Adipocyte (in vitro differentiated cells): Measurements from ENCODE around the gene ATP8A1.

Experiments
- DNase-seq: peaks from one replicate; pipeline ENCODE4 v3.0.0-alpha.2; 2015; ENCODE audit warnings: low read depth
- H3K27me3 ChIP-seq: replicated peaks from 2 replicates; pipeline ENCODE4 v1.7.0; 2013; ENCODE audit warnings: mild to moderate bottlenecking, low read length, moderate library complexity; ENCODE audit not compliant: control insufficient read depth, insufficient read depth
- H3K36me3 ChIP-seq: 2 replicates; pipeline ENCODE4 v1.7.0; 2013; ENCODE audit warnings: low read length, mild to moderate bottlenecking, moderate library complexity; ENCODE audit not compliant: control insufficient read depth, insufficient read depth, severe bottlenecking
- H3K4me1 ChIP-seq: 2 replicates; pipeline ENCODE4 v1.7.0; 2013; ENCODE audit warnings: mild to moderate bottlenecking, low read length, moderate library complexity; ENCODE audit not compliant: control insufficient read depth, insufficient read depth
- H3K4me3 ChIP-seq: 2 replicates; pipeline ENCODE4 v1.7.0; 2013; ENCODE audit warnings: mild to moderate bottlenecking, low read length, moderate library complexity
- H3K9ac ChIP-seq: 2 replicates; pipeline ENCODE4 v1.7.0; 2013; ENCODE audit warnings: mild to moderate bottlenecking, low read length, moderate library complexity
- H3K9me3 ChIP-seq: 2 replicates; pipeline ENCODE4 v1.7.0; 2013; ENCODE audit warnings: mild to moderate bottlenecking, low read length, moderate library complexity; ENCODE audit not compliant: control insufficient read depth

Gene ATP8A1

GRCh38 chr4:42637104-42637503 is 19.8 kb downstream of the ATP8A1 start:
- DNase-seq, result no peak
- no peaks in the 10 kb centered on the region for H3K36me3 ChIP-seq
- H3K9ac ChIP-seq, result no peak overlapping the region
- H3K9me3 ChIP-seq, result no peaks in the 10 kb centered on the region
- H3K4me3 ChIP-seq, result no peak overlapping the region
- peaks cover 9% of the 10 kb centered on the region for H3K27me3 ChIP-seq
- no peaks in the 10 kb centered on the region for H3K4me1 ChIP-seq

GRCh38 chr4:42636645-42636949 is 20.3 kb downstream of the ATP8A1 start:
- no peak overlapping the region for H3K4me3 ChIP-seq
- no peaks in the 10 kb centered on the region for H3K36me3 ChIP-seq
- peaks cover 9% of the 10 kb centered on the region for H3K27me3 ChIP-seq
- no peaks in the 10 kb centered on the region for H3K9me3 ChIP-seq
- no peak for DNase-seq
- no peak overlapping the region for H3K9ac ChIP-seq
- H3K4me1 ChIP-seq, result no peaks in the 10 kb centered on the region

- Histone ChIP-seq H3K9me3 (no peaks in the 10 kb centered on the region), H3K27me3 (peaks cover 17% of the 10 kb centered on the region), H3K36me3 (no peaks in the 10 kb centered on the region), H3K9ac (no peak overlapping the region), H3K4me3 (no peak overlapping the region), H3K4me1 (peaks cover under 1% of the 10 kb centered on the region)
- DNase-seq, result no peak
Measured at GRCh38 chr4:42633605-42634388, 23.1 kb downstream of the ATP8A1 start.

- no peaks in the 10 kb centered on the region for H3K9me3 ChIP-seq
- no peak overlapping the region for H3K4me3 ChIP-seq
- H3K4me1 ChIP-seq, result peaks cover 10% of the 10 kb centered on the region
- DNase-seq, result no peak
- H3K9ac ChIP-seq, result no peak overlapping the region
- H3K36me3 ChIP-seq, result no peaks in the 10 kb centered on the region
- H3K27me3 ChIP-seq, result peaks cover 10% of the 10 kb centered on the region
Measured at GRCh38 chr4:42632653-42633382, 24.1 kb downstream of the ATP8A1 start.

- no peaks in the 10 kb centered on the region for H3K9me3 ChIP-seq
- peaks cover 22% of the 10 kb centered on the region for H3K4me1 ChIP-seq
- DNase-seq, result no peak
- no peak overlapping the region for H3K9ac ChIP-seq
- H3K36me3 ChIP-seq, result no peaks in the 10 kb centered on the region
- no peak overlapping the region for H3K4me3 ChIP-seq
- peaks cover 12% of the 10 kb centered on the region for H3K27me3 ChIP-seq
Measured at GRCh38 chr4:42630908-42631307, 26.0 kb downstream of the ATP8A1 start.

GRCh38 chr4:42628740-42629139 is 28.2 kb downstream of the ATP8A1 start:
- Histone ChIP-seq H3K36me3 (no peaks in the 10 kb centered on the region), H3K4me3 (no peak overlapping the region), H3K27me3 (peaks cover 14% of the 10 kb centered on the region), H3K9me3 (no peaks in the 10 kb centered on the region), H3K4me1 (peaks cover 27% of the 10 kb centered on the region), H3K9ac (no peak overlapping the region)
- DNase-seq, result no peak

GRCh38 chr4:42627885-42628646 is 28.8 kb downstream of the ATP8A1 start:
- no peaks in the 10 kb centered on the region for H3K9me3 ChIP-seq
- DNase-seq, result no peak
- peak overlapping the region; percentile 29 for H3K4me3 ChIP-seq
- H3K27me3 ChIP-seq, result peaks cover 14% of the 10 kb centered on the region
- H3K9ac ChIP-seq, result no peak overlapping the region
- no peaks in the 10 kb centered on the region for H3K36me3 ChIP-seq
- peaks cover 27% of the 10 kb centered on the region for H3K4me1 ChIP-seq

- DNase-seq, result no peak
- Histone ChIP-seq H3K36me3 (no peaks in the 10 kb centered on the region), H3K27me3 (peaks cover 14% of the 10 kb centered on the region), H3K4me1 (peaks cover 27% of the 10 kb centered on the region), H3K9ac (no peak overlapping the region), H3K4me3 (no peak overlapping the region), H3K9me3 (no peaks in the 10 kb centered on the region)
Measured at GRCh38 chr4:42626629-42627146, 30.2 kb downstream of the ATP8A1 start.

GRCh38 chr4:42625329-42625728 is 31.6 kb downstream of the ATP8A1 start:
- DNase-seq, result no peak
- Histone ChIP-seq H3K9ac (no peak overlapping the region), H3K9me3 (no peaks in the 10 kb centered on the region), H3K4me1 (peaks cover 27% of the 10 kb centered on the region), H3K36me3 (no peaks in the 10 kb centered on the region), H3K27me3 (peaks cover 14% of the 10 kb centered on the region), H3K4me3 (no peak overlapping the region)

GRCh38 chr4:42624551-42624950 is 32.4 kb downstream of the ATP8A1 start:
- Histone ChIP-seq H3K4me3 (no peak overlapping the region), H3K4me1 (peaks cover 27% of the 10 kb centered on the region), H3K36me3 (no peaks in the 10 kb centered on the region), H3K27me3 (peaks cover 13% of the 10 kb centered on the region), H3K9me3 (no peaks in the 10 kb centered on the region), H3K9ac (no peak overlapping the region)
- DNase-seq, result no peak

GRCh38 chr4:42618023-42618422 is 38.9 kb downstream of the ATP8A1 start:
- DNase-seq, result no peak
- no peak overlapping the region for H3K9ac ChIP-seq
- no peaks in the 10 kb centered on the region for H3K27me3 ChIP-seq
- no peaks in the 10 kb centered on the region for H3K4me1 ChIP-seq
- no peaks in the 10 kb centered on the region for H3K9me3 ChIP-seq
- no peaks in the 10 kb centered on the region for H3K36me3 ChIP-seq
- no peak overlapping the region for H3K4me3 ChIP-seq
